Endodermal cell (in vitro differentiated cells): ENCODE data around the gene SRRM4. TPM values are rescaled to one million over a fixed set of nuclear protein-coding genes. Genes with fewer than 3 reads are reported as not detected.

Source experiments
- DNase-seq: peaks from one replicate; pipeline ENCODE4 v3.0.0-alpha.2; 2017
- H3K27ac ChIP-seq: 2 replicates; pipeline ENCODE4 v1.5.1; 2013; ENCODE audit warnings: mild to moderate bottlenecking, low read depth, low read length, moderate library complexity
- H3K27me3 ChIP-seq: 2 replicates; pipeline ENCODE4 v1.6.1; 2013; ENCODE audit warnings: mild to moderate bottlenecking, low read length, moderate library complexity; ENCODE audit not compliant: insufficient read depth, control insufficient read depth, poor library complexity, severe bottlenecking
- H3K36me3 ChIP-seq: 2 replicates; pipeline ENCODE4 v1.7.0; 2013; ENCODE audit warnings: mild to moderate bottlenecking, low read length, moderate library complexity; ENCODE audit not compliant: control insufficient read depth, insufficient read depth
- H3K4me1 ChIP-seq: one replicate; pipeline ENCODE4 v1.7.0; 2013; ENCODE audit warnings: low read length; ENCODE audit not compliant: control insufficient read depth, insufficient read depth
- H3K4me3 ChIP-seq: 2 replicates; pipeline ENCODE4 v1.5.1; 2013; ENCODE audit warnings: mild to moderate bottlenecking, low read length, moderate library complexity
- H3K9ac ChIP-seq: 2 replicates; pipeline ENCODE4 v1.6.1; 2013; ENCODE audit warnings: mild to moderate bottlenecking, low read length, moderate library complexity; ENCODE audit not compliant: poor library complexity, severe bottlenecking; ENCODE audit errors: extremely low read depth
- H3K9me3 ChIP-seq: 2 replicates; pipeline ENCODE4 v1.6.1; 2013; ENCODE audit warnings: mild to moderate bottlenecking, low read length, moderate library complexity; ENCODE audit not compliant: control insufficient read depth
- H3K27ac Mint-ChIP-seq: 2 replicates; pipeline ENCODE4 v1.8.0; 2020; ENCODE audit warnings: mixed read lengths
- H3K27me3 Mint-ChIP-seq: 2 replicates; pipeline ENCODE4 v1.8.0; 2021; ENCODE audit warnings: mild to moderate bottlenecking, mixed read lengths; ENCODE audit not compliant: insufficient read depth
- H3K36me3 Mint-ChIP-seq: 2 replicates; pipeline ENCODE4 v1.8.0; 2020; ENCODE audit warnings: low read depth, mixed read lengths
- H3K4me1 Mint-ChIP-seq: 2 replicates; pipeline ENCODE4 v1.8.0; 2020; ENCODE audit warnings: mixed read lengths
- H3K4me3 Mint-ChIP-seq: 2 replicates; pipeline ENCODE4 v1.8.0; 2020; ENCODE audit warnings: mild to moderate bottlenecking, moderate library complexity, mixed read lengths
- H3K9me3 Mint-ChIP-seq: 2 replicates; pipeline ENCODE4 v1.8.0; 2020; ENCODE audit warnings: mild to moderate bottlenecking, mixed read lengths
- CTCF ChIP-seq: fragments of 200-600 bp; sonication (generic); conservative IDR thresholded peaks from 2 replicates; pipeline ENCODE4 v1.5.0; 2021; ENCODE audit warnings: antibody characterized with exemption, mild to moderate bottlenecking
- WGBS, 2 experiments: methylation state at CpG; one replicate each; pipeline versions ENCODE4 v1.1.5 to v1.1.7; 2013; ENCODE audit warnings: missing lambda C conversion rate in 2 of 2, mixed read lengths in 1 of 2; ENCODE audit not compliant: insufficient coverage in 1 of 2, insufficient read length in 1 of 2; 5-methylcytosine and 5-hydroxymethylcytosine counted together
- total RNA-seq, 2 donors: library from RNA; stranded (reverse); fragmentation: NEBNext Ultra II Directional in 1 of 2; extraction: Animal tissue kit (Norgen Biotek cat#: 25700) in 1 of 2; gene quantifications; 2 replicates in 1 of 2; 3 replicates in 1 of 2; pipeline ENCODE4 v1.2.1, GENCODE V29; 2021

SRRM4 gene
- total RNA-seq, 2 donors from 2014 or later, result 0.44 to 0.71 TPM

DNA sequence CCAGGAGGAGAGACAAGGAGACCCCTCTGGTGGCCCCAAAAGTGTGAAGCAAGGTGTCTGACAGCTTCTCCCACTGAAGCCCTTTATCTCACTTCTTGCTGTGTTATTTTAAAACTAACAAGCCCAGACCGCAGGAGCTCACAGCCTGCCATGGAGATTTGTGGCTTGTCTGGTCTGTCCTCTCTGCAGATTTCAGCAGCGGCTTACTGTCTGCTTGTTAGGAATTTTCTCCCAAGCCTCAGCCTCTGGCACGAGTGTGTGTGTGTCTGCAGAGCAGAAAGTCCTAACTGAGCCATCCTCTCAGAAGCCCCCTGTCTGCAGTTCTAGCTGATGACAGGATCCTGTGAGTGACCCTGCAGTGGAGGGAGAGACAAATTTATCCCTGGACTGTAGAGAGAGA lies 109.5 kb downstream of the SRRM4 start:
- peak overlapping the region; percentile 38 for H3K9ac ChIP-seq
- Mint-ChIP-seq H3K27ac (peak overlapping the region; percentile 73), H3K27me3 (peaks cover 1% of the 10 kb centered on the region), H3K4me3 (peak overlapping the region; percentile 0), H3K4me1 (peaks cover 65% of the 10 kb centered on the region), H3K9me3 (no peaks in the 10 kb centered on the region), H3K36me3 (no peaks in the 10 kb centered on the region)
- H3K9me3 ChIP-seq, result no peaks in the 10 kb centered on the region
- H3K27me3 ChIP-seq, result no peaks in the 10 kb centered on the region
- H3K36me3 ChIP-seq, result no peaks in the 10 kb centered on the region
- peak; percentile 46 for TF ChIP-seq CTCF
- 20% methylated on average over 3 of the region's 3 CpGs; no CpG with 5 or more reads in 1 of the 2 experiments for WGBS, 2 experiments
- peak overlapping the region; percentile 10 for H3K4me3 ChIP-seq
- DNase-seq, result peak; percentile 87
- H3K4me1 ChIP-seq, result peaks cover 40% of the 10 kb centered on the region
- no peak overlapping the region for H3K27ac ChIP-seq

DNA sequence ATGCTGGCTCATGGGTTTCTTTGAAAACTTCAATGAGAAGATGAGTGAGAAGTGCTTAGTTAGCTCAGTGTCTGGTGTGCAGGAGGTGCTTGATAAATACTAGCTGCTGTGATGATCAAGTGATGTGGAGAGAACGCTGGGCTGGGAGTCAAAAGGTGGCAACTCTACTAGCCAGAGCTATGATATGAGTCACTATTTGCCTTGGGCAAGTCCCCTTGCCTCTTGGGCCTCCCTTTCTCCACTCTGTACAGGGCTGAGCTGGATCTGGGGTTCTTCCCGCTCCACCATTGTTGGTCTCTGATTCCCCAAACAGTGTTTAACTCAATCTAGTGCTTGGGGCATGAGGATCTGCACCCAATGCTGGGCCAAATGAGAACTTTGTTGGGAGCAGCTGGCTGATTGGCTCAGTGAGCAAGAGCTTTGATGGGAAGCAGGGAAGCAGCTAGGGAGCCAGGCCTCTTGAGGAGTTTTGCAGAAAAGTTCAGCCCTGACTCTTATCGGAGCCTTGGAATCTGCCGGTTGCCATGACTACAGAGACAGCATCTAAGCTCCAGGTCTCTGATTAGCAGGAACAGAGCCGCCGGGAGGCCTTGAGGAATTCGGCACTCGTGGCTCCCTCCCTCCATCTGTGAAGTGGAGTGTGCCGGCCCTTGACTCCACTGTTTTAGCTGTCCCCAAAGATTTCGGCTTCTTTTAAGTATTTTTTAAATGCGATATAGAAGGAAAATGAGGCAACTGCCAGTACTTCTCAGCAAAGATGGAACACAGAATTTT lies 115.3 kb downstream of the SRRM4 start:
- no peak overlapping the region for H3K4me3 Mint-ChIP-seq
- no peak overlapping the region for H3K9ac ChIP-seq
- TF ChIP-seq CTCF, result no peak
- H3K4me1 Mint-ChIP-seq, result peaks cover 41% of the 10 kb centered on the region
- no peak overlapping the region for H3K4me3 ChIP-seq
- no peaks in the 10 kb centered on the region for H3K27me3 Mint-ChIP-seq
- no peaks in the 10 kb centered on the region for H3K36me3 ChIP-seq
- peaks cover 10% of the 10 kb centered on the region for H3K9me3 Mint-ChIP-seq
- H3K9me3 ChIP-seq, result peaks cover 13% of the 10 kb centered on the region
- peak overlapping the region; percentile 42 for H3K27ac Mint-ChIP-seq
- no peaks in the 10 kb centered on the region for H3K36me3 Mint-ChIP-seq
- 55 to 82% methylated on average over 6 to 11 of the region's 11 CpGs for WGBS, 2 experiments
- peak; percentile 93 for DNase-seq
- peaks cover 28% of the 10 kb centered on the region for H3K4me1 ChIP-seq
- no peak overlapping the region for H3K27ac ChIP-seq
- H3K27me3 ChIP-seq, result no peaks in the 10 kb centered on the region

GRCh38 chr12:119100933-119101332 lies 119.6 kb downstream of the SRRM4 start:
- WGBS, 2 experiments, result 76 to 87% methylated on average over 3 of the region's 3 CpGs
- H3K4me1 ChIP-seq, result peaks cover 10% of the 10 kb centered on the region
- H3K36me3 Mint-ChIP-seq, result no peaks in the 10 kb centered on the region
- H3K9me3 ChIP-seq, result peaks cover 13% of the 10 kb centered on the region
- H3K27ac Mint-ChIP-seq, result no peak overlapping the region
- no peak for TF ChIP-seq CTCF
- H3K9me3 Mint-ChIP-seq, result peaks cover 12% of the 10 kb centered on the region
- H3K27me3 Mint-ChIP-seq, result peaks cover 1% of the 10 kb centered on the region
- no peak overlapping the region for H3K27ac ChIP-seq
- H3K4me3 ChIP-seq, result no peak overlapping the region
- H3K9ac ChIP-seq, result no peak overlapping the region
- H3K36me3 ChIP-seq, result no peaks in the 10 kb centered on the region
- DNase-seq, result peak; percentile 29
- no peak overlapping the region for H3K4me3 Mint-ChIP-seq
- H3K4me1 Mint-ChIP-seq, result peaks cover 11% of the 10 kb centered on the region
- no peaks in the 10 kb centered on the region for H3K27me3 ChIP-seq
